ENCODE results near the gene ESRRA. TPM values are rescaled to one million over a fixed set of nuclear protein-coding genes. Genes with fewer than 3 reads are reported as not detected.

The ESRRA gene
- total RNA-seq, 2 experiments from 2014 or later, result 28.6 to 57.8 TPM

DNA sequence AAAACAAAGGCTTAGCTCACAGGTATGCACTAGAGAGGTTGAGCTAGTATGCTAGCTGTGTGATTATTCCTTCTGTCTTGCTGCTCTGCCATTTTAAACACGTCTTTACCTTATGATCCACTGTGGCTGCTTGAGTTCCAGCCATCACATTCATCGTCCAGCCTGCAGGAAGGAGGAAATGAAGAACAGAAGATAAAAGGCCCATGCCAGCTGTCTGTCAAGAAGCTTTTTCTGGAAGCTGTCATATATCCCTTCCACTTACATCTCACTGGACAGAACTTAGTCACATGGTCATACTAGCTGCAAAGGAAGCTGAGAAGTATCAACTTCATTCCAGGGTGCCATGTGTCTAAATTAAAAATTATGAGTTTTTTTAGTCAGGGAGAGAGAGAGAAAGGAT, 22.1 kb downstream of the ESRRA start:
- H3K9me3 ChIP-seq (ENCODE audit: low read length), result no peaks in the 10 kb centered on the region
- H4K20me1 ChIP-seq (ENCODE audit: insufficient read depth, low read length), result no peaks in the 10 kb centered on the region
- no peak for DNase-seq (ENCODE audit: low spot score)
- no peak for TF ChIP-seq CTCF (conservative IDR thresholded peaks at IDR 0.05; ENCODE audit: low read length)
- TF ChIP-seq EZH2phosphoT487 (IDR thresholded peaks at IDR 0.05; ENCODE audit: borderline replicate concordance, low read depth, low read length), result no peak
- ChIA-PET CTCF (ENCODE audit: unreplicated experiment) (interaction anchor here (0.5 kb wide), 1 partner anchor 589 kb away, joined by 3 read pairs; no protein-coding TSS in a partner anchor), POLR2A (no interaction called here)
- H3K4me2 ChIP-seq (ENCODE audit: low read length), result no peak overlapping the region
- H3K27ac ChIP-seq (ENCODE audit: low read depth, low read length, poor library complexity, severe bottlenecking), result no peak overlapping the region
- H3K4me1 ChIP-seq (ENCODE audit: insufficient read depth, low read length, poor library complexity, severe bottlenecking), result peaks cover 9% of the 10 kb centered on the region
- no peaks in the 10 kb centered on the region for H3K9me2 ChIP-seq (ENCODE audit: insufficient read depth, low read length)
- H3K4me3 ChIP-seq (ENCODE audit: low read depth, low read length, poor library complexity, severe bottlenecking), result no peak overlapping the region
- intact Hi-C loops (cut with micrococcal nuclease; ENCODE audit: unreplicated experiment), result no loop called here
- no peaks in the 10 kb centered on the region for H3K79me2 ChIP-seq (ENCODE audit: insufficient read depth, low read depth, low read length)
- peaks cover 9% of the 10 kb centered on the region; the same call in 1 of the 2 replicates for H3K36me3 ChIP-seq (ENCODE audit: insufficient read depth, low read length)
- no peak overlapping the region for H2AFZ ChIP-seq (ENCODE audit: low read length)
- BruUV-seq (replicated peaks), result no TSS peak

DNA sequence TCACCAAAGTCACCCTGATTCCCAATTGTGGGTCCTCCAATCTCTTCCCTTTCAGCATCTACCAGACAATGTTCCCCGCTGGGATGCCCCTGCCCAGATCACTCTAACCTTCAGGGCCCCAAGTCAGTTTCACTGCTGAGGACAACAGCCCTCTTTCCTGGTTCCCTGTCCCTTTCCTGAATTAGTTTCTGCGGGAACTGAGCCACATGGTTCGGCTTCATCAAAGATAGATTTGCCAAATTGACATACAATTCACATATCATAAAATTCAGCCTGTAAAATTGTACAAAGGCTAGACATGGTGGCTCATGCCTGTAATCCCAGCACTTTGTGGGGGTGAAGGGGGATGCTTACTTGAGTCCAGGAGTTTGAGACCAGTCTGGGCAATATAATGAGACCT, 22.7 kb downstream of the ESRRA start:
- Histone ChIP-seq H3K4me2 (ENCODE audit: low read length) (no peak overlapping the region), H2AFZ (ENCODE audit: low read length) (no peak overlapping the region), H3K27ac (ENCODE audit: low read depth, low read length, poor library complexity, severe bottlenecking) (no peak overlapping the region), H3K36me3 (ENCODE audit: insufficient read depth, low read length) (peaks cover 3% of the 10 kb centered on the region; the same call in 1 of the 2 replicates), H3K4me1 (ENCODE audit: insufficient read depth, low read length, poor library complexity, severe bottlenecking) (peaks cover 10% of the 10 kb centered on the region), H3K4me3 (ENCODE audit: low read depth, low read length, poor library complexity, severe bottlenecking) (no peak overlapping the region), H3K9me3 (ENCODE audit: low read length) (no peaks in the 10 kb centered on the region), H4K20me1 (ENCODE audit: insufficient read depth, low read length) (no peaks in the 10 kb centered on the region), H3K79me2 (ENCODE audit: insufficient read depth, low read depth, low read length) (no peaks in the 10 kb centered on the region), H3K9me2 (ENCODE audit: insufficient read depth, low read length) (no peaks in the 10 kb centered on the region)
- BruUV-seq (replicated peaks), result no TSS peak
- intact Hi-C loops (cut with micrococcal nuclease; ENCODE audit: unreplicated experiment), result no loop called here
- ChIA-PET CTCF (ENCODE audit: unreplicated experiment) (no interaction called here), POLR2A (no interaction called here)
- TF ChIP-seq EZH2phosphoT487 (IDR thresholded peaks at IDR 0.05; ENCODE audit: borderline replicate concordance, low read depth, low read length) (no peak), CTCF (conservative IDR thresholded peaks at IDR 0.05; ENCODE audit: low read length) (no peak)
- no peak for DNase-seq (ENCODE audit: low spot score)

GRCh38 chr11:64330888-64331287, 25.6 kb downstream of the ESRRA start:
- Histone ChIP-seq H3K4me2 (ENCODE audit: low read length) (no peak overlapping the region), H3K9me2 (ENCODE audit: insufficient read depth, low read length) (no peaks in the 10 kb centered on the region), H3K36me3 (ENCODE audit: insufficient read depth, low read length) (peaks cover 9% of the 10 kb centered on the region; the same call in 1 of the 2 replicates), H3K9me3 (ENCODE audit: low read length) (no peaks in the 10 kb centered on the region), H3K27ac (ENCODE audit: low read depth, low read length, poor library complexity, severe bottlenecking) (no peak overlapping the region), H4K20me1 (ENCODE audit: insufficient read depth, low read length) (no peaks in the 10 kb centered on the region), H3K4me3 (ENCODE audit: low read depth, low read length, poor library complexity, severe bottlenecking) (no peak overlapping the region), H3K4me1 (ENCODE audit: insufficient read depth, low read length, poor library complexity, severe bottlenecking) (peaks cover 22% of the 10 kb centered on the region), H2AFZ (ENCODE audit: low read length) (no peak overlapping the region), H3K79me2 (ENCODE audit: insufficient read depth, low read depth, low read length) (no peaks in the 10 kb centered on the region)
- ChIA-PET POLR2A (interaction anchor here (1.1 to 1.9 kb wide), 2 partner anchors 13 to 26 kb away, joined by 3 to 11 read pairs; partner anchors contain the start of genes PRDX5 and TRMT112), CTCF (ENCODE audit: unreplicated experiment) (interaction anchor here (1.4 kb wide), 1 partner anchor 13 kb away, joined by 9 read pairs; the partner anchor contains the start of genes PRDX5 and TRMT112)
- DNase-seq (ENCODE audit: low spot score), result no peak
- TF ChIP-seq EZH2phosphoT487 (IDR thresholded peaks at IDR 0.05; ENCODE audit: borderline replicate concordance, low read depth, low read length) (no peak), CTCF (conservative IDR thresholded peaks at IDR 0.05; ENCODE audit: low read length) (no peak)
- intact Hi-C loops (cut with micrococcal nuclease; ENCODE audit: unreplicated experiment), result loop anchor here (1.0 kb wide), 1 partner anchor 13 kb away; the partner anchor contains the start of gene PRDX5
- BruUV-seq (replicated peaks), result no TSS peak

Data from OCI-LY7 (cell line).